Measurements from ENCODE around the gene CCNL2.

GRCh38 chr1:1399872-1400575 lies 889 bp upstream of the CCNL2 start:
- TF ChIP-seq POLR2A (IDR thresholded peaks at IDR 0.05) (no peak), CTCF (IDR thresholded peaks at IDR 0.05 in 4 of 5, conservative IDR thresholded peaks at IDR 0.05 in 1 of 5) (no peak)
